ENCODE data around the gene ITGAX. TPM values are rescaled to one million over a fixed set of nuclear protein-coding genes. Genes with fewer than 3 reads are reported as not detected.

ITGAX gene
- total RNA-seq, 1 donor from 2014 or later: not detected

- no peak for DNase-seq (ENCODE audit: low read depth)
- Histone ChIP-seq H3K36me3 (ENCODE audit: control insufficient read depth, insufficient read depth, low read length) (no peaks in the 10 kb centered on the region), H3K4me3 (ENCODE audit: low read depth, low read length) (no peak overlapping the region), H3K27me3 (ENCODE audit: control insufficient read depth, insufficient read depth, low read length) (no peaks in the 10 kb centered on the region)
- no peak for TF ChIP-seq CTCF (IDR thresholded peaks at IDR 0.05; ENCODE audit: insufficient read depth, low read length, severe bottlenecking)
- no peak for FAIRE-seq
Measured at GRCh38 chr16:31351942-31352325, 3.0 kb upstream of the ITGAX start.

DNA sequence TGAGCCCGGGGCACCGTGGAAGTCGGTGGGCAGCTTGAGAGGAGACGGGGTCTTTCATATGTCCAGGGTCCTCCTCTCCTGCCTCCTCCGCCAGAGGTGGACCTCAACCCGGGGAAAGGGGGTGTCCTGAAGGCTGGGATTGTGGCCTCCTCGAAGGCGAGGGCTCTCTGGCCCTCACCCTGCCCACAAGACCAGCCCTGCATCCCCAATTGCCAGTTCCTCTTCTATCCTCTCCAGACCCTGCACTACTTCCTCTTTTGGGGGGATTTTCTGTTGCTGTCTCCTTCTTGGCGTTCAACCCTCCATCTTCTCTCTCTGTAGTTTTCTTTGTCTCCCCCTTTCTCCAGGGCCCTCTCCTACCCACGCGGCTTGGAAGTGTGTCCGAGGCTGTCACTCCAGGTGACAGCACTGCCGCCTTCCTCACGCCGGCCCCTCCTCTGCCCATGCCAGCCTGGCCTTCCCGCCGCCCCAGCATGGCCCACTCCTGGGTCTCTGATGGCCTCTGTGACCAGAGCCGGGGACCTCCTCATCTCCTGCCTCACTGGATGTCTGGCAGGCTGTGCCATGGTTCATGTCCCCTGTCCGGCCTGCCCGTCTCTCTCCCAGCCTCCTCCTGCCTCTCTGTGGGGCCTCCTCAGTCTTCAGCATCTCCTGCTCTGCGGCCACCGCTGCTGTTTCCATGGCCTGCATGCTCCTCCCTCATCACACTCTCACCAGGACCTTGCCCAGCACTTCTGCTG, 2.4 kb upstream of the ITGAX start:
- FAIRE-seq (no peak), DNase-seq (ENCODE audit: low read depth) (no peak)
- TF ChIP-seq CTCF (IDR thresholded peaks at IDR 0.05; ENCODE audit: insufficient read depth, low read length, severe bottlenecking): no peak
- Histone ChIP-seq H3K4me3 (ENCODE audit: low read depth, low read length) (no peak overlapping the region), H3K36me3 (ENCODE audit: control insufficient read depth, insufficient read depth, low read length) (no peaks in the 10 kb centered on the region), H3K27me3 (ENCODE audit: control insufficient read depth, insufficient read depth, low read length) (no peaks in the 10 kb centered on the region)

DNA sequence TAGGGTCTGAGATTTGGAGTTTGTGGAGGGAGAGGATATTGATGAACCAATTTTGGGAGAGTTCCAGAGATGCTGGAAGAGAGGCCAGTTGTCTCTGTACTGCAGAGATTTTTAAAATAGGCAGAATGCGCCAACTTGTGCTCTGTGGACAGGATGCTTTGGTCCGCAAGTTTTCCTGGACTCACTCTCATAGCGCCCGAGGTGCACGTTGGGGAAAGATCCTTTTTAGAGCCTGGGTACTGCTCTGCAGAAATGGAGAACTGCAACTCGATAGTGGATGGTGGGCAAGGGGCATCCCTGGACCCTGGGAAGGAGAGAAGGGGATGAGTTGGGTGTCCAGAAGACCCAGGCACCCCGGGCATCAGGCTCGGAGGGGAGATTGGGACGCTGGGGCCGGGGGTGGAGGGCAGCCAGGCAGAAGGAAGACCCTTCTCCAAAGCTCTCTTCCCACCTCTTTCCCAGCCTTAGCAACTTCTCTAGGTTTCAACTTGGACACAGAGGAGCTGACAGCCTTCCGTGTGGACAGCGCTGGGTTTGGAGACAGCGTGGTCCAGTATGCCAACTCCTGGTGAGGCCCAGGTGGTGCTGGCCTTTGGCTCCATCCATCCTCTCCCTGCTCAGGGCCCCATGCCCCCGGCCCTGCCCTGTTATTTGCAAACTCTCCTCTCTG, 590 bp downstream of the ITGAX start:
- DNase-seq (ENCODE audit: low read depth) (no peak), FAIRE-seq (no peak)
- no peaks in the 10 kb centered on the region for H3K27me3 ChIP-seq (ENCODE audit: control insufficient read depth, insufficient read depth, low read length)
- H3K36me3 ChIP-seq (ENCODE audit: control insufficient read depth, insufficient read depth, low read length): no peaks in the 10 kb centered on the region
- no peak for TF ChIP-seq CTCF (IDR thresholded peaks at IDR 0.05; ENCODE audit: insufficient read depth, low read length, severe bottlenecking)
- no peak overlapping the region for H3K4me3 ChIP-seq (ENCODE audit: low read depth, low read length)

DNA sequence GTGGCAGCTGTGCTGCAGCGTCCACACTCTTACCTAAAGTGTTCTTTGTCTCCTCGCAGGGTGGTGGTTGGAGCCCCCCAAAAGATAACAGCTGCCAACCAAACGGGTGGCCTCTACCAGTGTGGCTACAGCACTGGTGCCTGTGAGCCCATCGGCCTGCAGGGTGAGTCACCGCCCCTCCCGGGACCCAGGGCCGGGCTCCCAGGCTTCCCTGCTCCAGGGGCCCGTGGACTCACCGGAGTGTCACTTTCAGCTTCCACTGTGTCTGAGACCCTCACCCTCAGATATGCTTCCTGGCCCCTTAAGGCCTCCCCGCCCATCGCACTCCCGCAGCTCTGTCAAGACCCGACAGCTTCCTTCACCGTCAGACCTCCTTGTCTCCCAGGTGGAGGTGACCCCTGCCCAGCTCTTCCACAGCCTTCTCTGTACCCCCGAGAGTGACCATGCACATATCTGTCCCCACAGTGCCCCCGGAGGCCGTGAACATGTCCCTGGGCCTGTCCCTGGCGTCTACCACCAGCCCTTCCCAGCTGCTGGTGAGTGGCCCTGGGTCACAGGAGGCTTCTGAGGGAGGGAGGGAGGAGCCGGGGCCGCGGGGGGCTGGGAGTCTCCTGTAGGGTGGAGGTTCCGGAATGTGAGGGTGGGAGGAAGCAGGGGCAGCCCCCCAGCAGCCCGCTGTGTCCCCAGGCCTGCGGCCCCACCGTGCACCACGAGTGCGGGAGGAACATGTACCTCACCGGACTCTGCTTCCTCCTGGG, 1.8 kb downstream of the ITGAX start:
- Histone ChIP-seq H3K27me3 (ENCODE audit: control insufficient read depth, insufficient read depth, low read length) (no peaks in the 10 kb centered on the region), H3K36me3 (ENCODE audit: control insufficient read depth, insufficient read depth, low read length) (no peaks in the 10 kb centered on the region), H3K4me3 (ENCODE audit: low read depth, low read length) (no peak overlapping the region)
- DNase-seq (ENCODE audit: low read depth) (no peak), FAIRE-seq (no peak)
- no peak for TF ChIP-seq CTCF (IDR thresholded peaks at IDR 0.05; ENCODE audit: insufficient read depth, low read length, severe bottlenecking)

GRCh38 chr16:31357324-31358109, 2.5 kb downstream of the ITGAX start:
- no peaks in the 10 kb centered on the region for H3K36me3 ChIP-seq (ENCODE audit: control insufficient read depth, insufficient read depth, low read length)
- peak; percentile 79 for FAIRE-seq
- H3K27me3 ChIP-seq (ENCODE audit: control insufficient read depth, insufficient read depth, low read length): no peaks in the 10 kb centered on the region
- no peak for TF ChIP-seq CTCF (IDR thresholded peaks at IDR 0.05; ENCODE audit: insufficient read depth, low read length, severe bottlenecking)
- H3K4me3 ChIP-seq (ENCODE audit: low read depth, low read length): no peak overlapping the region
- no peak for DNase-seq (ENCODE audit: low read depth)
